HuH-7.5 (cell line): ENCODE data around the gene C2CD2L.
A peak's percentile ranks its signal among the peaks of the same experiment; 100 is the strongest.
"Not testable (repeated sequence)": the region's sequence is repeated elsewhere in the genome, so short reads cannot be mapped to it uniquely, and the experiment has no call there.

ENCODE experiments used
- DNase-seq: peaks from one replicate; pipeline ENCODE4 v3.0.0; 2011; ENCODE audit warnings: low spot score

Gene C2CD2L

GRCh38 chr11:119106564-119107537 is at the start of gene C2CD2L:
C2CD2L (plus strand) TSS chr11:119107344; CDS start chr11:119107742, 398 bp downstream.
- peak; percentile 80 for DNase-seq

DNA sequence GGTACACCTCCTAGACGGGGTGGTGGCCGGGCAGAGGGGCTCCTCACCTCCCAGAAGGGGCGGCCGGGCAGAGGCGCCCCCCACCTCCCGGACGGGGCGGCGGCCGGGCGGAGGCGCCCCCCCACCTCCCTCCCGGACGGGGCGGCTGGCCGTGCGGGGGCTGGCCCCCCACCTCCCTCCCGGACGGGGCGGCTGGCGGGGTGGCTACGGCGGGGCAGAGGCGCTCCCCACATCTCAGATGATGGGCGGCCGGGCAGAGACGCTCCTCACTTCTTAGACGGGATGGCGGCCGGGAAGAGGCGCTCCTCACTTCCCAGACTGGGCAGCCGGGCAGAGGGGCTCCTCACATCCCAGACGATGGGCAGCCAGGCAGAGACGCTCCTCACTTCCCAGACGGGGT is 48.0 kb upstream of the C2CD2L start:
- DNase-seq = not testable (repeated sequence)

DNA sequence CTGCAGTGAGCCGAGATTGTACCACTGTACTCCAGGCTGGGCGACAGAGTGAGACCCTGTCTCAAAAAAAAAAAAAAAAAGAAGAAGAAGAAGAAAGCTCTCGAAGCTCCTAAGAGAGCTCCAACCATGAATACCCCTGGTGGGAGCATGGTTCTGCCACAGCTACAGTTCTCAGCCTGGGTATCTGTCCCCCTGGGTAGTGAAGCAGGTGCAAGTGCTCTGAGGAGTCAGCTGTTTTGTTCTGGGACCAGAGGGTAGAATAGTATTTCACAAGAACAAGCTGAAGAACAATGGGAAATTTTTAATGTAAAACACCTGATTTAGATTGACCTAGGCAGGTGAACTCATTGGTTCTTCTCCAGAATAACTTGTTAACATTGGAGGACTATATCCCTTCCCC is 45.9 kb upstream of the C2CD2L start:
- no peak for DNase-seq

- DNase-seq = no peak
These were observed 44.4 kb upstream of the C2CD2L start for GRCh38 chr11:119062779-119063178.

DNA sequence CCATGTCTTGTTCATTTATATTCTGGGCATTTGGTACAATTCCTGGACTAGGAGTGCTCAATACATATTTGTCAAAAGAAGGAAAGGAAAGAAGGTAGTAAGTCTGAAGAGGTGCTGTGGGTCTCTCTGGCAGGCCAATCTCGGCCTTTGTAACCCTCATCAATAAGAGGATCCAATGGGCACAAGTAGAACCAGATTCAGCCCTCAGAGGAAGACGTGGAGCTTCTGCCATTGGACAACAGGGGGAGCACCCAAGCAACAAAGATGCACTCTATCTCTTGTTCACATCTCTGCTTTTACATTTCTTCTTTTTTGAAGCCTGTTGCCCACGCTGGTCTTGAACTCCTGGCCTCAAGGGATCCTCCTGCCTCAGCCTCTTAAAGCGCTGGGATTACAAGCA is 41.8 kb upstream of the C2CD2L start:
- DNase-seq = peak; percentile 43

- DNase-seq = peak; percentile 98
These were observed 39.5 kb upstream of the C2CD2L start, which contains the start of gene VPS11 for GRCh38 chr11:119067371-119068222. VPS11 (plus strand) TSS chr11:119067818; CDS start chr11:119067824, 6 bp downstream.

DNA sequence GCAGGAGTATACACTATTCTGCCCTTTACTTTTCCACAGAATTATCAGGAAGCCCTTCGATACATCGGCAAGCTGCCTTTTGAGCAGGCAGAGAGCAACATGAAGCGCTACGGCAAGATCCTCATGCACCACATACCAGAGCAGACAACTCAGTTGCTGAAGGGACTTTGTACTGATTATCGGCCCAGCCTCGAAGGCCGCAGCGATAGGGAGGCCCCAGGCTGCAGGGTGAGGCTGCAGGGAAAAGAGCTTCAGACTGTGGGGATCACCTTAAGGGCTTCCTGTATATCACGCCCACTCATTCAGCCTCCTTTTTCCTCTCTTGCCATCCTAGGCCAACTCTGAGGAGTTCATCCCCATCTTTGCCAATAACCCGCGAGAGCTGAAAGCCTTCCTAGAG is 29.3 kb upstream of the C2CD2L start:
- DNase-seq = no peak

GRCh38 chr11:119078675-119079420 is 28.3 kb upstream of the C2CD2L start:
- DNase-seq = no peak

GRCh38 chr11:119081682-119082260 is 25.4 kb upstream of the C2CD2L start:
- DNase-seq = no peak

DNA sequence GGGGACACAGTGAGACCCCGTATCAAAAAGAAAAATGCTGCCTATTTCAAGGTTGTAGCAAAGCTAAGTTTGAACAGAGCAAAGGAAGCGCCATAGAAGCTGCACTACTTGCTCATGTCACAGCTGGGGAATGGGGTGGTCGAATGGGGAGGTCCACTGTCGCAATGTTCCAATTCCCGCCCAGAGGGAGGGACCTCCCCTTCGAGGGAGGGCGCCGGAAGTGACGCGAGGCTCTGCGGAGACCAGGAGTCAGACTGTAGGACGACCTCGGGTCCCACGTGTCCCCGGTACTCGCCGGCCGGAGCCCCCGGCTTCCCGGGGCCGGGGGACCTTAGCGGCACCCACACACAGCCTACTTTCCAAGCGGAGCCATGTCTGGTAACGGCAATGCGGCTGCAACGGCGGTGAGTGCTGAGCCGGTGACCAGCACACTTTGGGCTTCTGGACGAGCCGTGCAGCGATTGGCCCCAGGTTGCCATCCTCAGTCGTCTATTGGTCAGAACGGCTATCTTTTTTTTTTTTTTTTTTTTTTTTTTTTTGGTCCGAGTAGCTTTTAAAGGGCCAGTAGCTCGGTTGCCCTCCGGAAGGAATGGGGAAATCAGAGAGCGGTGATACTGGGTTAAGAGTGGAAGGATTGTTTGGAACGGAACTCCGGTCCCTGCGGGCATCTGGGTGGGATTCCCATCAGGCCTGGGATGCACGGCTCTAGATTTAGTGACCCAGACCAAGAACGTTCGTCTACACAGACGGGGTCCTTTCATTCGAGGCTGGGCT is 22.3 kb upstream of the C2CD2L start, which contains the start of gene HMBS:
Gene HMBS (plus strand): TSS at position 219 of the 774 bp plus-strand sequence. CDS start 153 bp downstream, at position 372.
- peak; percentile 79 for DNase-seq

GRCh38 chr11:119085437-119085847 is 21.7 kb upstream of the C2CD2L start:
- no peak for DNase-seq

DNA sequence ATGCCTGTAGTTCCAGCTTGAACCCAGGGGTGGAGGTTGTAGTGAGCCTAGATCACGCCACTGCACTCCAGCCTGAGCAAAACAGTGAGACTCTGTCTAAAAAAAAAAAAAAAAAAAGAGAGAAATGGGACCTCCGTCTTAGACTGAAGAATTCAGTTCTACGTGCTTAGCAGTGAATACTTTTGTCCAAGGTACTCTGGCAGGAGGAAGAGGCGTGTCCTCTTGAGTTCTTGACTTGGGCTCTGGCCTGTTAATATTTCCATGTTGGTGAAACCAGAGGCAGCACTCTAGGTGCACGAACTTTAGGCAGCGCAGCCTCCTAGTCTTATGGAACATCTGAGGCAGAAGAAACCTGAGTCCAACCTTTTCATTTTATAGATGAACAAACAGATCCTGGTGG is 20.0 kb upstream of the C2CD2L start:
- no peak for DNase-seq

- DNase-seq = no peak
These were observed 19.4 kb upstream of the C2CD2L start for GRCh38 chr11:119087747-119088241.

DNA sequence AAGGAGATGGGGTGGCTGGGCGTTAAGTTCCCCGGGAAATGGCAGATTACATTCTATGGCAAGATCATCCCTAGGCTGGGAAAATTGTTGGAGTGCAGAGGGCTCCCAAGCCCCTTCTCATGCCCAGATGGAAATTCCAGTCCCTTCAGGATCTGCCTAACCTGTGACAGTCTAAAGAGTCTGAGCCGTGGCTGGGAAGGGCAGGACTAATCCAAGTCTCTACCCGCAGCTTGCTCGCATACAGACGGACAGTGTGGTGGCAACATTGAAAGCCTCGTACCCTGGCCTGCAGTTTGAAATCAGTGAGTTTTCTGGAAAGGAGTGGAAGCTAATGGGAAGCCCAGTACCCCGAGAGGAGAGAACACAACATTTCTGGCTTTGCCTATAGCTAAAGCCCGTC is 18.7 kb upstream of the C2CD2L start:
- DNase-seq = no peak

DNA sequence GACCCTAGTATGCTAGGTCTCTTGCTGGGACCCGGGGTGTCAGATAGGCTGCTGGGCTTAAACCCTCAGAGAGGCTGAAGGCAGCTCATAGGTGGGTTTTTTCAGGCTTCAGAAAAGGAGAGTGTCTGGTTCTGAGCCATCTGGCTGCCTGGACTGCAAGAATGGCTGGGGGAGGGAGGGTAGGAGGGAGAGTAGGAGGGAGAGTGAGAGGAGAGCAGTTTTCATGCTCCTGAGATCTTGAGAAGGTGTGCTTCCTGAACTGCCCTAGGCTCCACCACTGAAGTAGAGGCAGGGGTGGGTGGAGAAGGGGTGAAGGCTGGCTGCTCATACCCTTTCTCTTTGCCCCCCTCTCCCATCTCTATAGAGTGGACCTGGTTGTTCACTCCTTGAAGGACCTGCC is 17.8 kb upstream of the C2CD2L start:
- no peak for DNase-seq

DNA sequence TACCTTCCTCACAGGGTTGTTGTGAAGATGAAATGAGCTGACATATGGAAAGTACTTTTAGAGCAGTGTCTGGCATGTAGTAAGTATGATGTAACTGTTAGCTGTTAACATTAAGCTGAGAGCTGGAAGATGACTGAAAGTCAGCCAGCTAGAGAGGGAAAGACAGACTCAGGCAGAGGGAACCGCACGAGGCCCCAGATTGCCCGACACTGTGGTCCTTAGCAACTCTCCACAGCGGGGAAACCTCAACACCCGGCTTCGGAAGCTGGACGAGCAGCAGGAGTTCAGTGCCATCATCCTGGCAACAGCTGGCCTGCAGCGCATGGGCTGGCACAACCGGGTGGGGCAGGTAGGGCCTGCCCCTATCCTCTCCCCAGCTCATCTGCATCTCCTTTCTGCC is 16.0 kb upstream of the C2CD2L start:
- DNase-seq = no peak

GRCh38 chr11:119091966-119092879 is 14.9 kb upstream of the C2CD2L start:
- no peak for DNase-seq

DNA sequence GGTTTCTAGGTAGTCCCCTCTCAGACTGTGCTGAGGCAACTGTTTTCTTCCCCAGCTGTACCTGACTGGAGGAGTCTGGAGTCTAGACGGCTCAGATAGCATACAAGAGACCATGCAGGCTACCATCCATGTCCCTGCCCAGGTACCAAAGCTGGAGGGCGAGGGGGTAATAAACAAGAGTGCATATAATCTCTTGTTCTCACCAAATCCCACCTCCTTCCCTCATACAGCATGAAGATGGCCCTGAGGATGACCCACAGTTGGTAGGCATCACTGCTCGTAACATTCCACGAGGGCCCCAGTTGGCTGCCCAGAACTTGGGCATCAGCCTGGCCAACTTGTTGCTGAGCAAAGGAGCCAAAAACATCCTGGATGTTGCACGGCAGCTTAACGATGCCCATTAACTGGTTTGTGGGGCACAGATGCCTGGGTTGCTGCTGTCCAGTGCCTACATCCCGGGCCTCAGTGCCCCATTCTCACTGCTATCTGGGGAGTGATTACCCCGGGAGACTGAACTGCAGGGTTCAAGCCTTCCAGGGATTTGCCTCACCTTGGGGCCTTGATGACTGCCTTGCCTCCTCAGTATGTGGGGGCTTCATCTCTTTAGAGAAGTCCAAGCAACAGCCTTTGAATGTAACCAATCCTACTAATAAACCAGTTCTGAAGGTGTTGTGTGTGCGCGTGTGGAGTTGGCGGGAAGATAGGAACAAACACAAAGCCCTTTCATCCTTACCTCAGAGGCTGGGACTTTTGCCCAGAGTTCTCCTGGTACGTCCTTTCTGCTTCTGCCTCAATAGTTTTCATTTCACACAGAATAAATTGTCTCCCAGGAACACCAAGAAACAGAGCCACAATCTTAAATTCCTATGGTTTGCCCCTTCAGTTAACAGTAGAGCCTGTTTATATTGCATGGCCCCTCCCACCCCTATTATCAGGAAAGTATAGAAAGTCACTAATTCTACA is 14.0 kb upstream of the C2CD2L start:
- no peak for DNase-seq
